Activated B cell treated with CpG ODN at 0.5 μM for 24 hours (primary cell): ENCODE results near the gene TMEM135. TPM values are rescaled to one million over a fixed set of nuclear protein-coding genes. Genes with fewer than 3 reads are reported as not detected.

Source experiments
- ATAC-seq: fragments of 200-7000 bp; cut with Tn5 transposase; one replicate; pipeline ENCODE4 v1.10.0; 2021; ENCODE audit warnings: low read depth, mild to moderate bottlenecking, moderate library complexity
- CTCF ChIA-PET: fragments of 350-600 bp; sonication (Branson Sonifier 250); formaldehyde crosslinking; loops from one replicate; lab custom pipeline; 2021; ENCODE audit warnings: antibody characterized with exemption; lab: Charles Lee
- POLR2A ChIA-PET: fragments of 350-600 bp; sonication (Branson Sonifier 250); formaldehyde crosslinking; loops from one replicate; lab custom pipeline; 2021; ENCODE audit warnings: antibody characterized with exemption; lab: Charles Lee
- DNase-seq: peaks from one replicate; pipeline ENCODE4 v3.0.0; 2022
- H3K27ac Mint-ChIP-seq: one replicate; pipeline ENCODE4 v1.8.0; 2020; ENCODE audit warnings: mixed read lengths
- H3K27me3 Mint-ChIP-seq: one replicate; pipeline ENCODE4 v1.8.0; 2021; ENCODE audit warnings: mixed read lengths
- H3K36me3 Mint-ChIP-seq: one replicate; pipeline ENCODE4 v1.8.0; 2021; ENCODE audit warnings: low read depth, mixed read lengths
- H3K4me1 Mint-ChIP-seq: one replicate; pipeline ENCODE4 v1.8.0; 2021; ENCODE audit warnings: mixed read lengths
- H3K4me3 Mint-ChIP-seq: one replicate; pipeline ENCODE4 v1.8.0; 2020; ENCODE audit warnings: mild to moderate bottlenecking, mixed read lengths
- H3K9me3 Mint-ChIP-seq: one replicate; pipeline ENCODE4 v1.8.0; 2020; ENCODE audit warnings: mixed read lengths
- CTCF ChIP-seq: fragments of 200-600 bp; IDR thresholded peaks from one replicate; pipeline ENCODE4 v1.8.0; 2022; ENCODE audit warnings: antibody characterized with exemption, mild to moderate bottlenecking
- intact Hi-C: fragments of 100-400 bp; cut with micrococcal nuclease; formaldehyde crosslinking; loops from one replicate; pipeline ENCODE4 v1.15.1; 2024
- total RNA-seq: library from RNA; stranded (reverse); gene quantifications from 2 replicates; pipeline ENCODE4 v1.2.3, GENCODE V29; 2022

TMEM135 gene
- total RNA-seq, 1 donor from 2014 or later, result 10.1 TPM

GRCh38 chr11:87114093-87114492, 76.4 kb downstream of the TMEM135 start:
- intact Hi-C loops, result no loop called here
- ChIA-PET POLR2A (no interaction called here), CTCF (no interaction called here)
- no peak for TF ChIP-seq CTCF
- no peaks in the 10 kb centered on the region for H3K9me3 Mint-ChIP-seq
- DNase-seq (no peak), ATAC-seq (no peak)
- H3K4me1 Mint-ChIP-seq, result peaks cover 3% of the 10 kb centered on the region
- no peak overlapping the region for H3K4me3 Mint-ChIP-seq
- no peaks in the 10 kb centered on the region for H3K27me3 Mint-ChIP-seq
- H3K36me3 Mint-ChIP-seq, result no peaks in the 10 kb centered on the region
- H3K27ac Mint-ChIP-seq, result no peak overlapping the region

GRCh38 chr11:87116185-87116584, 78.5 kb downstream of the TMEM135 start:
- Mint-ChIP-seq H3K4me1 (peaks cover 3% of the 10 kb centered on the region), H3K36me3 (no peaks in the 10 kb centered on the region), H3K27me3 (no peaks in the 10 kb centered on the region)

GRCh38 chr11:87120937-87121336, 83.2 kb downstream of the TMEM135 start:
- intact Hi-C loops, result no loop called here
- Mint-ChIP-seq H3K36me3 (no peaks in the 10 kb centered on the region), H3K27me3 (no peaks in the 10 kb centered on the region), H3K9me3 (no peaks in the 10 kb centered on the region), H3K4me1 (peaks cover 3% of the 10 kb centered on the region), H3K4me3 (no peak overlapping the region), H3K27ac (no peak overlapping the region)
- no peak for TF ChIP-seq CTCF
- DNase-seq (no peak), ATAC-seq (no peak)
- ChIA-PET POLR2A (no interaction called here), CTCF (no interaction called here)

More at GRCh38 chr11:87116185-87116584, 78.5 kb downstream of the TMEM135 start:
- Mint-ChIP-seq H3K9me3 (no peaks in the 10 kb centered on the region), H3K4me3 (no peak overlapping the region), H3K27ac (no peak overlapping the region)
- no peak for ATAC-seq
- TF ChIP-seq CTCF, result no peak
- no peak for DNase-seq
- intact Hi-C loops, result no loop called here
- POLR2A ChIA-PET, result no interaction called here
- CTCF ChIA-PET, result no interaction called here

GRCh38 chr11:87122852-87123251, 85.1 kb downstream of the TMEM135 start:
- Mint-ChIP-seq H3K27ac (no peak overlapping the region), H3K4me1 (no peaks in the 10 kb centered on the region), H3K36me3 (no peaks in the 10 kb centered on the region), H3K27me3 (no peaks in the 10 kb centered on the region), H3K4me3 (no peak overlapping the region), H3K9me3 (no peaks in the 10 kb centered on the region)
- TF ChIP-seq CTCF, result no peak
- ChIA-PET CTCF (no interaction called here), POLR2A (no interaction called here)
- intact Hi-C loops, result no loop called here
- DNase-seq (no peak), ATAC-seq (no peak)

- DNase-seq (no peak), ATAC-seq (no peak)
- no peak overlapping the region for H3K27ac Mint-ChIP-seq
- no peak for TF ChIP-seq CTCF
- no peaks in the 10 kb centered on the region for H3K9me3 Mint-ChIP-seq
- H3K4me3 Mint-ChIP-seq, result no peak overlapping the region
- H3K27me3 Mint-ChIP-seq, result no peaks in the 10 kb centered on the region
- ChIA-PET POLR2A (no interaction called here), CTCF (no interaction called here)
- intact Hi-C loops, result no loop called here
- H3K4me1 Mint-ChIP-seq, result no peaks in the 10 kb centered on the region
- no peaks in the 10 kb centered on the region for H3K36me3 Mint-ChIP-seq
These were observed 87.5 kb downstream of the TMEM135 start for GRCh38 chr11:87125257-87125656.
